Esophagus squamous epithelium (tissue), 4 donors: Measurements from ENCODE around the gene SIDT2.

ENCODE experiments used
- CTCF ChIP-seq, 6 experiments: fragments of 450-650 bp in 4 of 6; fragments of 200-600 bp in 2 of 6; sonication (generic) in 2 of 6; IDR thresholded peaks; one replicate each; pipeline ENCODE4 v1.5.1; 2016 to 2019; ENCODE audit warnings: antibody characterized with exemption in 6 of 6, mild to moderate bottlenecking in 4 of 6, moderate library complexity in 4 of 6
- POLR2A ChIP-seq, 4 donors: fragments of 450-650 bp; IDR thresholded peaks; one replicate each; pipeline ENCODE4 v1.6.1; 2017; ENCODE audit warnings: antibody characterized with exemption in 4 of 4, mild to moderate bottlenecking in 4 of 4, moderate library complexity in 3 of 4

DNA sequence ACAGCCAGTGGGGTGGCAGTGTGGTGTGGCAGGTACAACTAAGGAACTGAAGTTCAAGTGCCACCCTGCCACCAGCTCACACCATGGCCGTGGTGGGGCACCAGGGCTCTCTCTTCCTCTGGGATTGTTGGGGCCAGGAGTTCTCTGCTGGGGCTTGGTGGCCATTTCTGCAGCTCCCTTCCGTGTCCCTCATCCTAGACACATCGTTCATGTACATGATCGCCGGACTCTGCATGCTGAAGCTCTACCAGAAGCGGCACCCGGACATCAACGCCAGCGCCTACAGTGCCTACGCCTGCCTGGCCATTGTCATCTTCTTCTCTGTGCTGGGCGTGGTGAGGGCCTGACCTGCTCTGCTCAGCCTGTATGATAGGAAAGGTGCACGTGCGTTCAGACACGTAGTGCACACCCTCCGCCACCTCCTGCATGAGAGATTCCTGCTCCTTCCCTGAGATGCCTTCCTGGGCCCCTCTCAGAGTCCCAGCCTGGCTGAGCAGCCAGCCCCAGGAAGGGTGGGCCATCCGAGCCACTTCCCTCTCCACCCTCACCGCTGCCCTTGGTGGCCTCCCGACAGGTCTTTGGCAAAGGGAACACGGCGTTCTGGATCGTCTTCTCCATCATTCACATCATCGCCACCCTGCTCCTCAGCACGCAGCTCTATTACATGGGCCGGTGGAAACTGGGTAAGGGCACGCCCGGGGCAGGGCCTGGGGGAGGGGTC is 13.3 kb downstream of the SIDT2 start:
- no peak for TF ChIP-seq CTCF (IDR thresholded peaks at IDR 0.05)
- no peak for TF ChIP-seq POLR2A (IDR thresholded peaks at IDR 0.05)
